DMS153 treated with DMSO at 0.1 percent for 48 hours (cell line): ENCODE data around the gene GATAD2B.
"Not testable (repeated sequence)": the region's sequence is repeated elsewhere in the genome, so short reads cannot be mapped to it uniquely, and the experiment has no call there.

Source experiments
- DNase-seq: peaks from one replicate; lab custom pipeline; 2025; ENCODE audit not compliant: unreplicated experiment; lab: John Stamatoyannopoulos, UW

Gene GATAD2B

GRCh38 chr1:153768316-153769181 is 154.2 kb downstream of the GATAD2B start:
- no peak for DNase-seq

GRCh38 chr1:153767519-153767918 is 155.3 kb downstream of the GATAD2B start:
- DNase-seq = no peak

DNA sequence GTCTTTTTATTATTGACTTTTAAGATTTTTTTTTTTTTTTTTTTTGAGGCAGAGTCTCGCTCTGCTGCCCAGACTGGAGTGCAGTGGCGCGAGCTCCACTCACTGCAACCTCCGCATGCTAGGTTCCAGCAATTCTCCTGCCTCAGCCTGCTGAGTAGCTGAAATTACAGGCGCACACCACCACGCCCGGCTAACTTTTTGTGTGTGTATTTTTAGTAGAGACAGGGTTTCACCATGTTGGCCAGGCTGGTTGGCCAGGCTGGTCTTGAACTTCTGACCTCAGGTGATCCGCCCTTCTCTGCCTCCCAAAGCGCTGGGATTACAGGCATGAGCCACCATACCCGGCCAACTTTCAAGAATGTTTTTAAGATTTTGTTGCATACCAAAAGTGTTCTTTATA is 156.1 kb downstream of the GATAD2B start:
- not testable (repeated sequence) for DNase-seq

DNA sequence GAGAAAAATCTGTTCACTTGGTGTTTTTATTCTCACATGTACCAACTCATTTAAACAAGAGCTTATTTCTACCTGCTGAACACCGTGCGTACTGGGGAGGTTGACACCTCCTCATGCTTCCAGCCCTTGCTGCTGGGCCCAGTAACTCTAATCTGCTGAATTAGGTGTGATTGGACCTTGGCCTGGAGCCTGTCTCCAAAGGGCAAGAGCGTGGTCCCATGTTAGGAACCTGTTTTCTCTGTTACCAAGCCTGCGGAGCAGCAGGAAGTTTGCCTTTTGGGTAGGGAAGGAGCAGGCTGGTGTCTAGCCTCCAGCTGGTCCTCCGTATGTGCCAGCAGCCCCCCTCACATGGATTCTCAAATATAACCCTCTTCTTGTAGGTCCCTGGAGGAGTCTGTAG is 158.5 kb downstream of the GATAD2B start:
- DNase-seq = no peak

- DNase-seq = no peak
Observed at GRCh38 chr1:153763365-153764225, 159.2 kb downstream of the GATAD2B start.

GRCh38 chr1:153760440-153760839 is 162.3 kb downstream of the GATAD2B start:
- no peak for DNase-seq
